HepG2 (cell line): ENCODE results near the gene NME2. TPM values are rescaled to one million over a fixed set of nuclear protein-coding genes. Genes with fewer than 3 reads are reported as not detected.

Source experiments
- CCAR2 ChIP-seq: fragments of 200-400 bp; formaldehyde crosslinking; optimal IDR thresholded peaks from 2 replicates; pipeline ENCODE3; 2018; ENCODE audit warnings: low read depth, mild to moderate bottlenecking, low read length, moderate library complexity
- CEBPB ChIP-seq: IDR thresholded peaks from 2 replicates; pipeline ENCODE4 v1.6.1; 2011; ENCODE audit warnings: low read depth, low read length, improper control_type of control experiment, borderline replicate concordance
- FOXC1 ChIP-seq: sonication (generic); formaldehyde crosslinking; IDR thresholded peaks from 2 replicates; pipeline ENCODE4 v1.8.0; 2022; ENCODE audit warnings: mild to moderate bottlenecking, missing genetic modification reagents, borderline replicate concordance
- GLI4 ChIP-seq: sonication (generic); formaldehyde crosslinking; IDR thresholded peaks from 2 replicates; pipeline ENCODE4 v1.5.1; 2020; ENCODE audit warnings: missing genetic modification reagents, mild to moderate bottlenecking, moderate library complexity, borderline replicate concordance
- GPN1 ChIP-seq: sonication (generic); formaldehyde crosslinking; IDR thresholded peaks from 2 replicates; pipeline ENCODE4 v1.5.1; 2020; ENCODE audit warnings: missing genetic modification reagents, borderline replicate concordance
- HNRNPL ChIP-seq: fragments of 200-400 bp; formaldehyde crosslinking; IDR thresholded peaks from 2 replicates; pipeline ENCODE4 v1.6.1; 2017; ENCODE audit warnings: mild to moderate bottlenecking, low read depth, low read length
- JUN ChIP-seq: sonication (generic); formaldehyde crosslinking; IDR thresholded peaks from 2 replicates; pipeline ENCODE4 v1.4.0; 2020; ENCODE audit warnings: mild to moderate bottlenecking, missing genetic modification reagents
- RAD51 ChIP-seq: fragments of 450-650 bp; IDR thresholded peaks from 2 replicates; pipeline ENCODE4 v1.6.1; 2016; ENCODE audit warnings: borderline replicate concordance
- SP4 ChIP-seq: sonication (generic); formaldehyde crosslinking; IDR thresholded peaks from 2 replicates; pipeline ENCODE4 v1.8.1; 2023; ENCODE audit warnings: mild to moderate bottlenecking, missing genetic modification reagents
- TAF1 ChIP-seq: sonication (generic); formaldehyde crosslinking; IDR thresholded peaks from 2 replicates; pipeline ENCODE4 v1.4.0; 2020; ENCODE audit warnings: missing genetic modification reagents
- YEATS2 ChIP-seq: sonication (generic); formaldehyde crosslinking; IDR thresholded peaks from 2 replicates; pipeline ENCODE4 v1.4.0; 2020; ENCODE audit warnings: missing genetic modification reagents, borderline replicate concordance
- ZBTB37 ChIP-seq: sonication (generic); formaldehyde crosslinking; IDR thresholded peaks from 2 replicates; pipeline ENCODE4 v1.4.0; 2020; ENCODE audit warnings: mild to moderate bottlenecking, missing genetic modification reagents
- ZMAT3 ChIP-seq: sonication (generic); formaldehyde crosslinking; conservative IDR thresholded peaks from 2 replicates; pipeline ENCODE4 v1.7.0; 2021; ENCODE audit warnings: missing genetic modification reagents
- ZNF143 ChIP-seq: sonication (generic); formaldehyde crosslinking; IDR thresholded peaks from 2 replicates; pipeline ENCODE4 v1.4.0; 2020; ENCODE audit warnings: missing genetic modification reagents
- ZNF337 ChIP-seq: sonication (generic); formaldehyde crosslinking; IDR thresholded peaks from 2 replicates; pipeline ENCODE4 v1.5.1; 2020; ENCODE audit warnings: missing genetic modification reagents, low read depth, mild to moderate bottlenecking, borderline replicate concordance
- ZNF496 ChIP-seq: sonication (generic); formaldehyde crosslinking; IDR thresholded peaks from 2 replicates; pipeline ENCODE4 v1.8.1; 2023; ENCODE audit warnings: mild to moderate bottlenecking, moderate library complexity, missing genetic modification reagents; ENCODE audit not compliant: insufficient replicate concordance
- ZNF703 ChIP-seq: sonication (generic); formaldehyde crosslinking; IDR thresholded peaks from 2 replicates; pipeline ENCODE4 v1.5.1; 2020; ENCODE audit warnings: missing genetic modification reagents, mild to moderate bottlenecking, moderate library complexity, borderline replicate concordance
- ZNF792 ChIP-seq: IDR thresholded peaks from 2 replicates; pipeline ENCODE4 v1.6.1; 2016
- ZNF883 ChIP-seq: sonication (generic); formaldehyde crosslinking; IDR thresholded peaks from 2 replicates; pipeline ENCODE4 v1.5.1; 2020; ENCODE audit warnings: mild to moderate bottlenecking, missing genetic modification reagents; ENCODE audit errors: not compliant biosample characterization
- polyA plus RNA-seq, 8 experiments: library from polyadenylated mRNA; depleted of rRNA in 3 of 8; stranded (reverse) in 7 of 8; unstranded in 1 of 8; fragments of >200 nt; fragmentation: Illumina TruSeq in 4 of 8; extraction: Trizol in 4 of 8; gene quantifications; 2 replicates each; pipeline versions ENCODE4 v1.2.1 to v1.2.3, GENCODE V29; 2011 to 2016; ENCODE audit warnings: low read depth in 4 of 8, missing spikeins in 1 of 8, mixed read lengths in 1 of 8; ENCODE audit not compliant: insufficient read depth in 1 of 8
- total RNA-seq, 5 experiments: library from RNA; depleted of rRNA; stranded (reverse); fragments of >200 nt; fragmentation: Illumina TruSeq; extraction: Trizol; gene quantifications; 2 replicates each; pipeline ENCODE4 v1.2.3, GENCODE V29; 2016; ENCODE audit warnings: low read depth in 1 of 5
- TF ChIP-seq, protein P1 (sequence below): sonication (generic); formaldehyde crosslinking; IDR thresholded peaks from 2 replicates; pipeline ENCODE4 v1.5.0; 2020; ENCODE audit warnings: missing genetic modification reagents
- TF ChIP-seq, protein P2 (sequence below): IDR thresholded peaks from 2 replicates; pipeline ENCODE4 v1.4.0; 2020; ENCODE audit warnings: mild to moderate bottlenecking, missing genetic modification reagents
- TF ChIP-seq, protein P3 (sequence below): sonication (generic); formaldehyde crosslinking; IDR thresholded peaks from 2 replicates; pipeline ENCODE4 v1.5.0; 2020; ENCODE audit warnings: missing genetic modification reagents
- TF ChIP-seq, protein P4 (sequence below): IDR thresholded peaks from 2 replicates; pipeline ENCODE4 v1.6.1; 2016; ENCODE audit warnings: mild to moderate bottlenecking, missing biosample characterization, missing genetic modification reagents

The NME2 gene
- total and polyA plus RNA-seq, 2 of the 13 experiments (the other 11 are each of a cell fraction or from before 2014, with no cell fraction given), result 790 to 1,213 TPM

DNA sequence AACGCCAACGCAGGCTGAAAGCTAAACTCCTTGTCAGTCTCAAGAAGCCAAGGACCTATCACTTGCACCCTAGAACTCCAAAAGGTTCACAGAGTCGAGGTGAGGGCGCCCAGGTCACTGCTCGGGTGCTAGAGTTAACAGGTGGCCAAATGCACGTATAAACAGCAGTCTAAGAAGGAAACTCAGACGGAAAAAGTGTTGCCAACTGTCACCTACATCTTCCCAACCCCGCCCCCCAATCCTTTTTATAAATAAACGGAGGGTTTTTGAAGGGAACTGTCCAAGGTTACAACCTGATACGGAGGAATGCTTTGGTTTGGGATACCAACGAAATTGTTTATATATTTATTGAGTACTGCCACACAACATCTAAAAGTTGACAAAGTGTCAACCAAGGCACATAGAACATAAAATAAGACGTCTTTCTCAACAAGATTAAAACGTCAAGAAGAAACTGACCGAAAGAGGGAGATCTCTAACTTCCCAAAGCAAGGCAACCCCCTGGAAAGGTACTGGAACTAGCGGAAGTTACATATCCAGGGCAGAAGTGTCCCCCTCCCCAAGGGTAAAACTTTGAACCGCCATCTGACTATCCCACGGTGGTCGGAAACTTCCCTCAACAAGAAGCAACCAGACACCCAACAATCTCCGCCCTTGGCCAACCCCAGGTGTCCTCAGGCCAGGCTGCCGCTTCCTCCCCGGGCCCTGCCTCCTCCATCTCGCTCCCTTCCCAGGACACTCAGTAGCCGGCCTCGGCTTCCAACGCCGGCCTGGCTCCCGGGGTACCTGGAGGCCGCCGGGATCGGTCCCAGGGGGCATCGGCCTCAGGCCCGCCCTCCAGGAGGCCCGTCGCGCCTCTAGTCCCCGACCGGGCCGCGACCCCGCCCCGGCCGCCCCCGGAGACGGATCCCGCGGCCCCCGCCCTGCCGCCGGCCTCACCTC, 46.5 kb upstream of the NME2 start (continued):
- TF ChIP-seq ZBTB37 (CRISPR knock-in tag) (no peak), GPN1 (no peak), ZNF337 (CRISPR knock-in tag) (no peak), ZNF792 (CRISPR knock-in tag) (no peak), JUN (CRISPR knock-in tag) (no peak), ZMAT3 (peak; percentile 45; the same call in 1 of the 2 replicates), ZNF496 (CRISPR knock-in tag) (no peak), CEBPB (no peak), TAF1 (CRISPR knock-in tag) (no peak), ZNF143 (CRISPR knock-in tag) (no peak), CCAR2 (no peak), YEATS2 (no peak), ZNF703 (CRISPR knock-in tag) (no peak), GLI4 (CRISPR knock-in tag) (no peak), HNRNPL (no peak), ZNF883 (CRISPR knock-in tag) (no peak), FOXC1 (CRISPR knock-in tag) (no peak), SP4 (CRISPR knock-in tag) (no peak), RAD51 (no peak)
- TF ChIP-seq, protein P1, sequence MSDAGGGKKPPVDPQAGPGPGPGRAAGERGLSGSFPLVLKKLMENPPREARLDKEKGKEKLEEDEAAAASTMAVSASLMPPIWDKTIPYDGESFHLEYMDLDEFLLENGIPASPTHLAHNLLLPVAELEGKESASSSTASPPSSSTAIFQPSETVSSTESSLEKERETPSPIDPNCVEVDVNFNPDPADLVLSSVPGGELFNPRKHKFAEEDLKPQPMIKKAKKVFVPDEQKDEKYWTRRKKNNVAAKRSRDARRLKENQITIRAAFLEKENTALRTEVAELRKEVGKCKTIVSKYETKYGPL, result no peak
- TF ChIP-seq, protein P2, sequence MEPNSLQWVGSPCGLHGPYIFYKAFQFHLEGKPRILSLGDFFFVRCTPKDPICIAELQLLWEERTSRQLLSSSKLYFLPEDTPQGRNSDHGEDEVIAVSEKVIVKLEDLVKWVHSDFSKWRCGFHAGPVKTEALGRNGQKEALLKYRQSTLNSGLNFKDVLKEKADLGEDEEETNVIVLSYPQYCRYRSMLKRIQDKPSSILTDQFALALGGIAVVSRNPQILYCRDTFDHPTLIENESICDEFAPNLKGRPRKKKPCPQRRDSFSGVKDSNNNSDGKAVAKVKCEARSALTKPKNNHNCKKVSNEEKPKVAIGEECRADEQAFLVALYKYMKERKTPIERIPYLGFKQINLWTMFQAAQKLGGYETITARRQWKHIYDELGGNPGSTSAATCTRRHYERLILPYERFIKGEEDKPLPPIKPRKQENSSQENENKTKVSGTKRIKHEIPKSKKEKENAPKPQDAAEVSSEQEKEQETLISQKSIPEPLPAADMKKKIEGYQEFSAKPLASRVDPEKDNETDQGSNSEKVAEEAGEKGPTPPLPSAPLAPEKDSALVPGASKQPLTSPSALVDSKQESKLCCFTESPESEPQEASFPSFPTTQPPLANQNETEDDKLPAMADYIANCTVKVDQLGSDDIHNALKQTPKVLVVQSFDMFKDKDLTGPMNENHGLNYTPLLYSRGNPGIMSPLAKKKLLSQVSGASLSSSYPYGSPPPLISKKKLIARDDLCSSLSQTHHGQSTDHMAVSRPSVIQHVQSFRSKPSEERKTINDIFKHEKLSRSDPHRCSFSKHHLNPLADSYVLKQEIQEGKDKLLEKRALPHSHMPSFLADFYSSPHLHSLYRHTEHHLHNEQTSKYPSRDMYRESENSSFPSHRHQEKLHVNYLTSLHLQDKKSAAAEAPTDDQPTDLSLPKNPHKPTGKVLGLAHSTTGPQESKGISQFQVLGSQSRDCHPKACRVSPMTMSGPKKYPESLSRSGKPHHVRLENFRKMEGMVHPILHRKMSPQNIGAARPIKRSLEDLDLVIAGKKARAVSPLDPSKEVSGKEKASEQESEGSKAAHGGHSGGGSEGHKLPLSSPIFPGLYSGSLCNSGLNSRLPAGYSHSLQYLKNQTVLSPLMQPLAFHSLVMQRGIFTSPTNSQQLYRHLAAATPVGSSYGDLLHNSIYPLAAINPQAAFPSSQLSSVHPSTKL (CRISPR knock-in tag), result peak; percentile 32
- TF ChIP-seq, protein P3, sequence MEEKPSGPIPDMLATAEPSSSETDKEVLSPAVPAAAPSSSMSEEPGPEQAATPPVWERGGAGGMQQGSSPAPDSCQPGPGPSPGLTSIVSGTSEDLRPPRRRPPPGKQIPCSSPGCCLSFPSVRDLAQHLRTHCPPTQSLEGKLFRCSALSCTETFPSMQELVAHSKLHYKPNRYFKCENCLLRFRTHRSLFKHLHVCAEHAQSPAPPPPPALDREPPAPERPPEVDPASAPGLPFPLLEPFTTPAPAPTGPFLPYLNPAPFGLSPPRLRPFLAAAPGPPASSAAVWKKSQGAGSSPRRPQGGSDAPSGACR (CRISPR knock-in tag), result peak; percentile 59; the same call in 1 of the 2 replicates
- TF ChIP-seq, protein P4, sequence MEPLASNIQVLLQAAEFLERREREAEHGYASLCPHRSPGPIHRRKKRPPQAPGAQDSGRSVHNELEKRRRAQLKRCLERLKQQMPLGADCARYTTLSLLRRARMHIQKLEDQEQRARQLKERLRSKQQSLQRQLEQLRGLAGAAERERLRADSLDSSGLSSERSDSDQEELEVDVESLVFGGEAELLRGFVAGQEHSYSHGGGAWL (CRISPR knock-in tag), result no peak; the same call in 1 of the 2 replicates
